SH-SY5Y (cell line): ENCODE measurements around the gene SPATA4.

ENCODE experiments used
- GATA2 ChIP-seq: IDR thresholded peaks from 2 replicates; pipeline ENCODE4 v1.6.1; 2011; ENCODE audit warnings: mild to moderate bottlenecking, low read depth, low read length
- GATA3 ChIP-seq: IDR thresholded peaks from 2 replicates; pipeline ENCODE4 v1.6.1; 2011; ENCODE audit warnings: low read depth, mild to moderate bottlenecking, low read length, moderate library complexity

- TF ChIP-seq GATA3 (no peak), GATA2 (no peak)
Observed at GRCh38 chr4:176187624-176188023, 7.8 kb downstream of the SPATA4 start.
